ENCODE data around the gene NFIB. TPM values are rescaled to one million over a fixed set of nuclear protein-coding genes. Genes with fewer than 3 reads are reported as not detected.

The NFIB gene
- total and polyA plus RNA-seq, 2 of the 8 experiments (the other 6 are each of a cell fraction or from before 2014, with no cell fraction given): 2.6 to 13.1 TPM

DNA sequence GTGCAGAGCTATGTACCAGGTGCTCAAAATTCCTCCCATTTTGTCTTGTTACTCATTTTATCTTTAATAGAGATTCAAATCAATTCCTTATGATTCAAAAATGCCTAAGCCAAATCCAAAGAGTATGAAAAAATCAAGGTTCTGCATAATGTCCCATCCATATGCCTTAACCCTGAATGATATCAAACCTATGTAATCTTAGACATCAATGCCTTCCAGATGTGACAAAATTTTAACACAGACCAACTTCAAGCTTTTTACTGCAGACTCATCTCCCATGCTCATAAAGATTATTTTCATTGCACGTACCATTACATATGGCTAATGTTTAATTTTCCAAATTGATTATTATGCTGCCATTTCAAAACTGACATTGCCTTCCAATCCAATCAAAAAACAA is 122.4 kb downstream of the NFIB start:
- H4K91ac ChIP-seq (replicated peaks; ENCODE audit: insufficient read length, low read length): no peak overlapping the region
- no peak overlapping the region for H3K4me3 ChIP-seq (ENCODE audit: extremely low read depth in 1 of 4, insufficient read depth in 2 of 4, low read depth in 3 of 4, low read length in 4 of 4)
- H2BK120ac ChIP-seq (replicated peaks; ENCODE audit: low read depth, low read length): no peak overlapping the region
- H4K20me1 ChIP-seq (replicated peaks in 1 of 2; ENCODE audit: control insufficient read depth in 1 of 2, insufficient read depth in 2 of 2, low read length in 2 of 2): no peaks in the 10 kb centered on the region
- no peak overlapping the region for H2BK5ac ChIP-seq (ENCODE audit: low read depth, low read length)
- no peaks in the 10 kb centered on the region for H3K9me3 ChIP-seq (ENCODE audit: insufficient read depth in 2 of 2, low read depth in 1 of 2, low read length in 1 of 2)
- H3K9ac ChIP-seq (replicated peaks in 1 of 4; ENCODE audit: extremely low read depth in 1 of 4, low read depth in 3 of 4, low read length in 3 of 4): no peak overlapping the region
- no peak overlapping the region for H2BK20ac ChIP-seq (ENCODE audit: low read length)
- H3K18ac ChIP-seq (ENCODE audit: extremely low read depth, low read length): no peak overlapping the region
- no peaks in the 10 kb centered on the region for H3K36me3 ChIP-seq (ENCODE audit: control insufficient read depth in 2 of 4, insufficient read depth in 4 of 4, low read length in 3 of 4)
- H3K23me2 ChIP-seq (ENCODE audit: low read depth, low read length): no peaks in the 10 kb centered on the region
- no peak overlapping the region for H2BK12ac ChIP-seq (ENCODE audit: low read depth, low read length)
- no peak overlapping the region for H4K8ac ChIP-seq (ENCODE audit: extremely low read depth, insufficient read depth, low read length)
- H3K4me2 ChIP-seq (ENCODE audit: insufficient read depth in 1 of 2, low read depth in 2 of 2, low read length in 2 of 2): no peak overlapping the region
- H3K23ac ChIP-seq (ENCODE audit: insufficient read length): no peak overlapping the region
- no peak overlapping the region for H3K4ac ChIP-seq (replicated peaks; ENCODE audit: insufficient read length, low read depth, low read length)
- no peak for TF ChIP-seq CBX8 (IDR thresholded peaks at IDR 0.05; ENCODE audit: borderline replicate concordance, low read depth, low read length)
- no peak for TF ChIP-seq TCF12 (IDR thresholded peaks at IDR 0.05; ENCODE audit: low read depth, low read length)
- TF ChIP-seq BACH1 (IDR thresholded peaks at IDR 0.05; ENCODE audit: low read length): no peak
- TF ChIP-seq CHD1 (IDR thresholded peaks at IDR 0.05; ENCODE audit: low read depth, low read length): no peak
- TF ChIP-seq SP4 (IDR thresholded peaks at IDR 0.05; ENCODE audit: low read length): no peak
- no peak for TF ChIP-seq PHF8 (conservative IDR thresholded peaks at IDR 0.05; ENCODE audit: low read depth, low read length)
- TF ChIP-seq MAFK (IDR thresholded peaks at IDR 0.05; ENCODE audit: low read depth, low read length): no peak
- TF ChIP-seq ZNF274 (IDR thresholded peaks at IDR 0.05; ENCODE audit: borderline replicate concordance, extremely low read depth, low read length): no peak
- TF ChIP-seq RBBP5 (IDR thresholded peaks at IDR 0.05; ENCODE audit: borderline replicate concordance, low read depth, low read length): no peak
- no peak for TF ChIP-seq RAD21 (IDR thresholded peaks at IDR 0.05 in 1 of 2, conservative IDR thresholded peaks at IDR 0.05 in 1 of 2; ENCODE audit: low read depth in 2 of 2, low read length in 2 of 2)
- TF ChIP-seq EP300 (IDR thresholded peaks at IDR 0.05; ENCODE audit: borderline replicate concordance in 1 of 2, low read depth in 2 of 2, low read length in 2 of 2): no peak
- H4K5ac ChIP-seq (ENCODE audit: insufficient read length, low read depth, low read length): no peak overlapping the region
- POLR2A ChIA-PET (ENCODE audit: partially characterized antibody): interaction anchor here (0.7 kb wide), 1 partner anchor 153 kb away, joined by 3 read pairs; no protein-coding TSS in a partner anchor
- H2BK15ac ChIP-seq (ENCODE audit: low read length): no peak overlapping the region
- no peak overlapping the region for H3K14ac ChIP-seq (ENCODE audit: insufficient read length)
- H3K56ac ChIP-seq (replicated peaks; ENCODE audit: insufficient read length, low read depth, low read length): no peak overlapping the region
- DNase-seq (ENCODE audit: low read depth in 1 of 2, low spot score in 2 of 2) (no peak), FAIRE-seq (no peak)
- no peak overlapping the region for H2AFZ ChIP-seq (ENCODE audit: low read length)
- peaks cover 0 to 3% (median 2%) of the 10 kb centered on the region in 4 experiments; a peak in 3 of 7 replicates for H3K4me1 ChIP-seq (replicated peaks in 1 of 4; ENCODE audit: control insufficient read depth in 3 of 4, insufficient read depth in 4 of 4, low read length in 3 of 4)
- no peak overlapping the region for H3K27ac ChIP-seq (ENCODE audit: low read depth, low read length)
- 86% methylated on average over 1 of the region's 1 CpG; no CpG with 5 or more reads in 1 of the 2 experiments for WGBS, 2 experiments (ENCODE audit: extremely low coverage in 1 of 2, insufficient coverage in 1 of 2, insufficient read length in 1 of 2, insufficient replicate concordance in 2 of 2, low coverage in 1 of 2, low lambda C conversion rate in 2 of 2, missing lambda C conversion rate in 1 of 2)
- H2AK5ac ChIP-seq (ENCODE audit: low read depth, low read length): no peak overlapping the region
- CTCF ChIA-PET (ENCODE audit: partially characterized antibody): interaction anchor here (0.6 kb wide), 1 partner anchor 1210 kb away, joined by 3 read pairs; no protein-coding TSS in a partner anchor
- no peaks in the 10 kb centered on the region for H3K27me3 ChIP-seq (replicated peaks in 1 of 4; ENCODE audit: control insufficient read depth in 3 of 4, extremely low read depth in 1 of 4, insufficient read depth in 3 of 4, low read length in 3 of 4)
- no peaks in the 10 kb centered on the region; the same call in 1 of the 2 replicates for H3K79me1 ChIP-seq (ENCODE audit: low read depth, low read length)
- 0 out of 4 replicates have a peak, but pooled peaks cover 0 to 5% of the 10 kb centered on the region in 2 experiments for H3K79me2 ChIP-seq (ENCODE audit: control insufficient read depth in 1 of 2, insufficient read depth in 2 of 2, low read length in 2 of 2)
